HG03469 (cell line): ENCODE measurements around the gene TXN.
A peak's percentile ranks its signal among the peaks of the same experiment; 100 is the strongest.

Experiments used
- ATAC-seq: cut with Tn5 transposase; IDR thresholded peaks from one replicate; pipeline ENCODE4 v1.9.1; 2021; ENCODE audit warnings: mild to moderate bottlenecking, moderate library complexity, moderate number of reproducible peaks; ENCODE audit not compliant: unreplicated experiment

TXN gene

DNA sequence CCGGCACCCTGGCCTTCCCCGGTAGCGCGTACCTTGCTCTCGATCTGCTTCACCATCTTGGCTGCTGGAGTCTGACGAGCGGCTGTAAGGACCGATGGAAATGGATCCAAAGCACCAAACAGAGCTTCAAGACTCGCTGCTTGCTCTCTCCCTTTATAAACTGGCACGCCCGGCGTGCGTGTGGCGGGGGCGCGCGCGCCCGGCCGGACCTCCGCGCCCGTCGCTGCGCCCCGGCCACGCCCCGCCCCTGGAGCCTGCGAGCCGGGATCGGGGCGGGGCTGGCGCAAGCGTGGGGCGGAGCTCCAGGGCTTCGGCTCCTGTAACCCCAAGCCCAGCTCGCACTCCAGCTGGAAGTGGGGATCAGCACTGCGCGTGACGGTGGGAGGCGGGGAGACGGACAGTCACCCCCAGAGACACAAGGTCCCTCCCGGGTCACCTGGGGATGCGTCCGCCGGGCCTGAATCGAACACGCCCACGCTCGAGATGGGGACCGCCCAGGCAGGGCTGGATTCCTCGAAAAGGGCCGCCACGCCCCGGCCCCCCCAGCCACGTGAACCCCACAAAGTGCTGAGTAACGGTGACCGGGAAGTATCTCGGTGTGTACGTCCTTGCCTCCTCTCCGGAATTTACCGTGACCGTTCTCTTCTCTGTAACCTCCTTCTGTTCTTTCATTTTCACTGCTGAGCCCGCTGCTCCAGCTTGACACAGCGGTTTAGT is at the start of gene TXN:
TSS of gene TXN (minus strand) at position 128 of the 717 bp plus-strand sequence. CDS start at position 56, 72 bp downstream.
- peak; percentile 60 for ATAC-seq

DNA sequence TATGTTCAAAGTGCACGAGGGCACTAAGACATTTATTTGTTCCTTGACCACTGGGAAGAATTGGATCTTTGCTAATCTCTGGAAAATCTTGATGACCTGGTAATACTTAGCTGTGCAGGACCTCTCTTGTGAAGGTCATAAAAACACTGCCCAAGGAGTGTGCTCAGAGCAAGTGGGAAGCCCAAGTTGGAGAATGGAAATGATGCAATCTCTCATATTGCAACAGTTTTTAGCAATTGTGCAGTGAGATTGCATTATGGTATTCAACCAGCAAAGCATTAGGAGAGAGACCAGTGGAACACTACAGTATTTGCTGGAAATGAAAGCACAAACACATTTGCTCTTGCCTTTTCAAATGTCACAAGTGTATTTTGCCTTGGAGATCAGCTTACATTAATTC is 46.8 kb upstream of the TXN start:
- no peak for ATAC-seq

DNA sequence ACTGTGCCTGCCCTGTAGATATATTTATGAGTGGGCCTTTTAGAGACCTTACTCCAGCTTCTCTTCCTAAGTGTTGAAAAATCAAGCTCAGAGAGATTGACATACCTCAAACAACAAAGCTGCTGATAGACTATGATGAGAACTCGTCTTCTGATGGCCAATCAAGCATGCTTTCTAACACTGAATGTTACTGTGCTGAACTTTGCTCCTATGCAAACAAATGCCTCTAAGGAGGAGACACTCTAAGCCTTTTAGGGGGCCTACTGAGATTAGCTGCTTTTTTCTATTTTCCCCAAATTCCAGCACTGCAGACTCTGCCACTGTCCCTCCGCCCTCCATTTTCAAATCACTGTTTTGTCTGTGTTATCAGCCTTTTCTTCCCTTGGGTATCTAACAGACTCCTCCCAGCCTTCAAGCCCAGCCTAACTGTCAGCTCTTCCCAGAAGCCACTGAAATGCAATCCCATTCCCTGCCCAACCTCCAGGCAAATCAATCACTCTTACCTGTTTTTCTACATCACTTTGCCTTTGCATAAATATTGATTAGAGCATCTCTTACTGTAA is 41.8 kb upstream of the TXN start:
- ATAC-seq: no peak

DNA sequence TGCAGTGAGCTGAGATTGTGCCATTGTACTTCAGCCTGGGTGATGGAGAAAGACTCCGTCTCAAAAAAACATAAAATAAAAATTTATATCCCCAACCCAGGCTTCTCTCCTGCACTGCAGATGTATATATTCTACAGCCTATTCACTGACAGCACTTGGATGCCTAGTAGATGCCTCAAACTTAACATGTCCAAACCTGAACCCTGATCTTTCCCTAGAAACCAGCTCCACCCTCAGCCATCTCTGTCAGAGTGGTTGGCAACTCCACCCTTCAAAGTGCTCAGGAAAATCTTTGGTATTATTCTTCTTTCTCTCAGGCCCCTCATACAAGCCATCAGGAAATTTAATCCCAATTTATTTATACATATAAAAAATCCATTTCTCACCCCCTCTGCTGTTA is 36.9 kb upstream of the TXN start:
- no peak for ATAC-seq

DNA sequence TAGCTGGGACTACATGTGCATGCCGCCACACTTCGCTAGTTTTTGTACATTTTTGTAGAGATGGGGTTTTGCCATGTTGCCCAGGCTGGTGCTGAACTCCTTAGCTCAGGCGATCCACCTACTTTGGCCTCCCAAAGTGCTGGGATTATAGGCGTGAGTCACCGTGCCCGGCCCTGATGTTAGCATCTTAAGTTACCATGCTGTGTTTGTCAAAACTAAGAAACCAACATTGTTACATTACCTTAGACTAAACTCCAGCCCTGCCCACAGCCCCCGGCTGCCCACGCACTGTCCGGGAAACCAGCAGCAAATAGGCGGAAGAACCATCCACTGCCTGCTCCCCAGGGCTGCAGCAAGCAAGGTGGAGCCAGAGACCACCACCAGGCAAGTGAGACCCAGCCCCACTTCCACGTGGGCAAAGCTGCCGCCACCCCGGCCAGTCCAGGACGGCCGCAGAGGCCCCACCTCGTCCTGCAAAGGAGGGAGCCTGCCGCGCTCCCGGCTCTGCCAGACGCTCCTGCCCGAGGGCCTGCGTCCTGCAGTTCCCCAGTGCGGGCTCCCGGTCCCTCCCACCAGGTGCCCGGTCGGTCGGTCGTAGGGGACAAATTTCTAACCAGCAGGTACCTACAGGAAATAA is 35.7 kb upstream of the TXN start:
- no peak for ATAC-seq

DNA sequence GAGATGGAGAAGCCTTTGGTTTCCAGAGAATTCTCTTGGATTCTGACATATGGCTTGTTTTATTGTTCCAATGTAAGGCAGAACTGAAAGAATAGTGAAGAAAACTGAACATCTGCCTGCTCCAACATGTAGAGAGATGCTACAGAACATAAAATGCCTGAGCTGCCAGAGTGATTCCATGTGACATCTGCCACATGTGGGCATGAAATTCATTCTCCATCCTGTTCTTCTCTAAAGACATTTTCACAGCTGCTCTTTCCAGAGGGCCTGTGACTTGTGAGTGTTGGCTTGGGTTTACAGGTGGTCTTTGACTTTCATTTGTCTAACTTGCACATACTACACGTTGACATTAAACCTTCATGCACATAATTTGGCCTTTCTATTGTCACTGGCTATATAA is 33.7 kb upstream of the TXN start:
- no peak for ATAC-seq

DNA sequence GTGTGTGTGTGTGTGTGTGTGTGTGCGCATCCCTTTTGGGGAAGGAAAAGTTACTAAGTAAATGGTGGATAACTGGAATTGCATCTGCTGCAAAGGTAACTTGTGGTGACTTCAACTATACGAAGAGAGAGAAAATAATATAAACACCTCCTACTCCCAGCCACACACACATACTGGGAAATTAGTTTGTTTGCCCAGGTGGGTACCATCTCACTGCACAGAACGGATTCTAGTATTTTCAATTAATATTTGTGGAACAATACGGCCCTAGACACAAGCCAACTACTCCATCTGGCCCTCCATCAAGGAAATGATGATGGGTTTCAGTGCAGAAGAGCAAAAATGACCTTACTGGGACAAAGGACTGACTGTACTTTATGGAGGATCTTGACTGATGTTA is 32.2 kb upstream of the TXN start:
- ATAC-seq: no peak

DNA sequence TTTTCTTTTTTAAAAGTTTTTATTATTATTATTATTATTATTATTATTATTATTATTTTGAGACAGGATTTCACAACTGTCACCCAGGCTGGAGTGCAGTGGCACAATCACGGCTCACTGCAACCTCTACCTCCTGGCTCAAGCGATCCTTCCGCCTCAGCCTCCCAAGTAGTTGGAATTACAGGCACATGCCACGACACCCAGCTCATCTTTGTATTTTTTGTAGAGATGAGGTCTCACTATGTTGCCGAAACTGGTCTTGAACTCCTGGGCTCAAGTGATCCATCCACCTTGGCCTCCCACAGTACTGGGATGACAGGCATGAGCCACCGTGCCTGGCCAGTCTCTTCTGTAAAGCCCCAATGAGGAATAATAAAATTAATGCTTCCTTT is 31.0 kb upstream of the TXN start:
- ATAC-seq: no peak

DNA sequence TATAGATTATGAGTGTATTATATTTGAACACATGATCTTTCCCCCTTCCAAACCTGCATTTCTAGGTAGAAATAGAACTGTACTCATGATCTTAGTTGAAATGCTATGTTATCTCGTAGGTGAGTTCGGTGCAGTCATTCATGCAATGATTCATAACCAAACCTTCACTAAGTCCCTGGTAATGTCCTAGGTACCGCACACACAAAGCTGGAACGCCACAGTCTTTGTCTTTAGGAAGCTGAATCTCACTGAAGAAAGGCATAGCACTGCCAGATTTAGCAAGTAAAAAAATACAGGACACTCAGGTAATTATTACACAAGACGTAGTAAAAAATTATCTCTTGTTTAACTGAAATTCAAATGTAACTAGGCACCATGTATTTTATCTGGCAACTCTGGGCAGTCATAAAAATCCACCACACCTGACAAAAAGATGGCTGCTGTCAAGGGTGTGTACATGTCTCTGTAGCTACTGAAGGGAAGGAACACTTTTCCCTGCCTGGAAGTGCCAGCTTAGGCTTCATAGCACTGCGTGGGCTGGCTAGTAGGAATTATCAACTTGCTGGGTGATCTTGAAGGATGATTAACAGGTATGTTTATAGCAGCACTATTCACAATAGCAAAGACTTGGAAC is 28.0 kb upstream of the TXN start:
- ATAC-seq: no peak

DNA sequence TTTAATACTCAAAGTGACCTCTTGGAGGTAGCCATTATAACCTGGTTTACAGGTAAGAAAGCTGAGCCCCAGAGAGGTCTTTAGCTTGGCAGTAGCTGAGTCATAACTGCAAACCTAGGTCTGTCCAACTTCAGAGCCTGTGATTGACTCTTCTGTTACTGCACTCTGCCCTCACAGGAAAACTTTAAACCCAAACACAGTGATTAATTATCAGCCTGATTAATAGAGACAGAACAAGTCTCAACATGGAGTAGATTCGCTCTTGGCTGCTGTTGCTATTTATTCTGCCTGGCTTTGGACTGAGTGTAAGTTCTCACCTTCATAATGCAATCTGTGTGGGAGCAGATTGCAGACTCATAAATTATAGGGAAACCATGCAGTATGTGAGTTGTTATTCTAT is 27.4 kb upstream of the TXN start:
- ATAC-seq: no peak

DNA sequence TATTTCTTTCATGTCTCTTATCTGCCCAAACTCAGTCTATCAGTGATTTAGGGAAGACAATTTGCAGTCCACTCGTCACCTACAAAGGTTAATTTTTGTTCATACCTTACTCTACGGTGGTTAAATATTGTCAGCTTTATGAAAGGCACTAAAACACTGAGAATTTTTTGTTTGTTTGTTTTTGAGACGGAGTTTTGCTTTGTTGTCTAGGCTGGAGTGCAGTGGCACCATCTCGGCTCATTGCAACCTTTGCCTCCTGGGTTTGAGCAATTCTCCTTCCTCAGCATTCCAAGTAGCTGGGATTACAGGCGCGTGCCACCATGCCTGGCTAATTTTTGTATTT is 26.4 kb upstream of the TXN start:
- no peak for ATAC-seq

DNA sequence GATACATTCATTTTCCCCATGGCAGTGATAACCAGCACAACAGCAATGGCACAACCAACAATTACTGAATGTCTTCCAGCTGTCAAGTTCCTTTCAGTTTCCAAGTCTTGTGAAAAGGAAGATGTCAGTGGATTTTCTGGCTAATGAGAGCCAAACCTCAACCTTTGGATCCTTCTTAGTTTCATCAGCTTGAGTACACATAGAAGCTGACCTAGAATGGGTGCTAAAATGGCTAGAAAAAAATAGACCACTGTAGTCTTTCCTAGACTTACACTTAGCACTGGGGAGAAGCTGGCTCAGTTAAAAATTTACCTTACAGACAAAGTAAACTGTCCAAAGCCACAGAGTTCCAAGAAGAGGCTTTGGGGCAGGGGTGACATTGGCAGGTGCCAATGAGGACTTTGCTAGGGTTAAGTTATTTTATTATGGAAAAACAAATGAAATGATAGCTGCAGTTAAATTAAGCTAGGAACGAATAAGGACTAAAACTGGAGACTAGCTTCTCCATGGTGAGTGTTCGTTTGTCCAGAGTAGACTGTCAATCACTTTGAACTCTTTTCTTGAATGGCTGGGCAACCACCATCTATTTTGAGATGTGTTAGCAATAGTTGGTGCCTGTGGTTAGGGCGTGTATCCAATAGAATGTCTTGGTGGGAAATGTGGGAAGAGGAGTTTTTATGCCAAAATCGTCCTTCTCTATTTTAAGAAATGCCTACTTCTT is 25.9 kb upstream of the TXN start:
- no peak for ATAC-seq

DNA sequence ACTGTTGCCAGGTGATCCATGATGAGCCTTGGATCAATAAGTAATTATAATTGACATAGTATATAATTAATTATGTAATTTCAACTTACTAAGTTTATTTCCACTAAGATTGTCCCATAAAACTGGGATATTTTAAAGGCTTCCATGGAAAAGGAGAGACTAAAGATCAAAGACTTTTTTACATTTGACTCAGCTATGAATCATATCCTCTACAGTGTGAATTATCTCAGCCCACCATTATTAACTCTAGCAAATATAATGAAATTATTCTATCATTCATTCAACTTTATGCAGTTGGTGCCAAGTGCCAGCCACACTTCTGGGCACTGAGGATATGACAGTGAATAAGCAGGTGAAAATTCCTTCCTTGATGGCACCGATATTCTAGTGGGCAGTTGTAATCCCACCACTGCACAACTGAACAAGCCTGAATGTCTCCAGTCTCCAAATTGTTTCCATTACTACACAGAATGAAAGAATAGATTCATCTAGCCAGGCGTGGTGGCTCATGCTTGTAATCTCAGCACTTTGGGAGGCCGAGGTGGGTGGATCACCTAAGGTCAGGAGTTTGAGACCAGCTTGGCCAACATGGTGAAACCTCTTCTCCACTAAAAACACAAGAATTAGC is 21.9 kb upstream of the TXN start:
- ATAC-seq: no peak

DNA sequence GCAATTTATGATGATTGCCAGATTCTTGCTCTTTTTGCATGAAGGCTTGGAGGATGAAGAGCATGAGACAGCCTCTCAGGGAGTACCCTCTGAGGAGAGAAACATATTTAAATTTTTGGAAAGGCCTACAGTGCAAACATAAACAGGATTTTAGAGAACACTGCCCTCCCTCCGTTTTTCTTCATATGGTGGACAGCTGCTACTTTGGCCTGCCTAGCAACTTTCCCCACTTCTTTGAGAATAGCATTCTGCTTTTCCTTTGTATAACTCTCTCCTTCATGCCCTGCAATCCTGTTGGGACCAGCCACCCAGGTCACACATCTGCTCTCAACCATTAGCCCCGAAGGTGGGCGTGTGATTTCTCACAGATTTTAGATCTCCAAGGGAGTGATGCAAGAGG is 20.5 kb upstream of the TXN start:
- no peak for ATAC-seq

DNA sequence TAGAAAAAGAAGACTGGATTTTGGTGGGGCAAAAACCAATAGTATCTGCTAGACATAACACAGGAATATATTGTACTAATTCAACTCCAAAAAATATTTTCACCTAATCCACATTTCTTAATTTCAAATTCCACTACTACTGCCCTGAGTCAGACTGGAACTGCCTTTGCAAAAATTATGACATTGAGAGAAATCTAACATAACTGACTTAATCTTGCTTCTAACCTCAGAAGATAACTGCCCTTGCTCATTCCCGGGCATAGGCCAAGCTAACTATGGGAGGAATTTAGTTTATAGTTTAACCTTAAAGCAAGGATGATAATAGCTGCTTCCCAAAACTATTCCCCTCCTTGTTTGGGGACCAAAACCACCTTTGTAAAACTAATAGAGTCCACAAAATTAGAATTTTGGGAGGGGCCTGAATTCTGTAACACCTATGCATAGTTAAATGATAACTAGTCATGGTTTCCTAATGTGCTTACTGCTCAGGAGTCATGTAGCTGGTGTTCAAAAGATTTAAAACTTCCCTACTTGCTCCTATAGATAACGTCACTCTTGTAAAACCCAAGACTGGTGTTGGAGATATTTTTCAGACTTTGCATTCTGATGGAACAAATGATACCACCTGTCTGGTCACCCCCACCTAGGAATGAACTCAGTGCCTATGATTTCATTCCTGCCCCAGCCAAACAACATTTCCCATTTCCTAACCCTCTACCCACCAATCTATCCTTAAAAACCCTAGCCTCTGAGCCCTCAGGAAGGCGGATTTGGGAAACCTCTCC is 14.1 kb upstream of the TXN start:
- no peak for ATAC-seq

DNA sequence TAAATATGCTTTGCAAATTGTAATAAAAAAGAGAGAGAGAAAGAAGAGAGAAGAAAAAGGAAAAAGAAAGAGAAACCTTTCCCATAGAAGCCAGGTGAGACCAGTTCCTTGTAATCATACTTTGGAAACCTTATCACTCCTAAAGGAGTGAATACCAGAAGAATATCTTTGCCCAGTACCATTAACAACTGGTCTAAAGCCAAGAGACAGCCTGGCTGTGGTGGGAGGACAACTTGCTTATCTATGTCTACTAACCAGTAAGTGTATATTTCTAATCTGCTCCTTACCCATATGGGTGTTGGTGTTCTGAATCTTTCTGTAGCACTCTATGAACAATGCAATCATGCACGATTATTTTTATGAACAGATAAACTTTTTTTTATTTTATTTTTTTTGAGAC is 10.5 kb upstream of the TXN start:
- no peak for ATAC-seq

DNA sequence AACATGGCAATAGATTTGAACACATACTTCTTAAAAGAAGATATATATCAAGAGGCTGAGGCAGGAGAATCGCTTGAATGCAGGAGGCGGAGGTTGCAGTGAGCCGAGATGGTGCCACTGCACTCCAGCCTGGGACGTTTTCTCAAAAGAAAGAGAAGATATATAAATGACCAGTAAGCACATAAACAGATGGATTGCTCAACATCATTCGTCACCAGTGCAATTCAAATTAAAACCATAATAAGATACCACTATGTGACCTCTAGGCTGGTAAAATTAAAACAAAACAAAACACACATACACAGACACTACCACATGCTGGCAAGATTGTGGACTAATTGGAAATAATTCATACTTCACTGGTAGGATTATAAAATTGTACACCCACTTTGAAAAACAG is 5.3 kb upstream of the TXN start:
- no peak for ATAC-seq

DNA sequence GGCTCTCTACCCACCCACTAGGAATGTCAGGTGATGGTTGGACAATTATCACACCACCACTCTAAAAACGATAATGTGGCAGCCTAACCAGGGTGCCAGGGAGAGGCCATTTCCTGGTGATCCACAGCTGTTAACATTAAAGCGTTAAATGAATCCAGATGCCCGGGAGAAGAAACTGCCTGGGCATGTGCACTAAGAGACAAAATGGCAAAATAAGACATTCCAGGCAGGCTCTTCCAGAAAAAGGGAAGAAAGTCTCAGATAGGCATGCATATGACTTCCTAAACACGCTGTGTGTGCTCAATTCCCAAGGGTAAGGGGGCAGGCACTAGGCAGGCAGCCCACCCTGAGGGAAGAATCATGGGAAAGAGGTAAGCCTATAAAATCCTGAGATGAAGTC is 4.6 kb upstream of the TXN start:
- ATAC-seq: no peak

DNA sequence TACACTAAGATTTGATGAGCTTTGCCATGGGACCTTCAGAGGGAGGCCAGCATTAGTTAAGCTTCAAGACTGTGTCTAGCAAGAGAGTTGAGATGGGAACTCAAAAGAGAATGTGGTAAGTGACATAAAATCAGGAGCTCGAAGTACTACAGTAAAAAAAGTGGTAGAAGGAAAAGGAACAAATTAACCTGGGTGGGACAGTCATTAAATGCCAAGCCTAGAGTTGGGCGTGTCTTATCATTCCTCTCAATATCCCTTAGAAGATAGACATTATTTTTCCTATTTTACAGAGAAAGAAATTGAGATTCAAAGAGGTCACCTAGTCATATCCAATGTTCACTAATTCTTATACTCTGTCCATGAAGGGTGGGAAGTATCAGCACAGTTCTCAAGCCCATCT is 3.3 kb upstream of the TXN start:
- no peak for ATAC-seq

DNA sequence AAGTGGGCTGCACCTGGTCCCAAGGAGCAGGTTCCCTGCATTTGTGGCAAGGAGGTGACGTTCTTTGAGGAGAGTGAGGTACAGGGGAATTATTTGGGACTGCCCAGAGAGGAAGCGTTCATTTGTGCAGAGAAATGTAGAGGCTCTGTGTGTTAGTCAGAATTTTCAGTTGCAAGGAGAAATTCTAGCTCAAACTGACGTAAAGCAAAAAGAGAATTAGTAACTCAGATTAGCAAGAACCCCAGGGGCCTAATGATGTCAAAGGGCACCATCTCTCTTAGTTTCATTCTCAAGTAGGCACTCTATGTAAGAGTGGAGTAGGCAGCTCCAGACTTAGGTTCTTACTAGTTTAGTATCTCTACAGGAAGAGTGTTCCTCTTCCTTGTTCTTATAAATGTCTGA is 2.4 kb upstream of the TXN start:
- ATAC-seq: no peak
